ENCODE measurements around the gene PRPF19.

The PRPF19 gene

GRCh38 chr11:60938500-60938899 is 32.1 kb upstream of the PRPF19 start:
- DNase-seq (ENCODE audit: insufficient read length, low spot score) (no peak), FAIRE-seq (no peak)

DNA sequence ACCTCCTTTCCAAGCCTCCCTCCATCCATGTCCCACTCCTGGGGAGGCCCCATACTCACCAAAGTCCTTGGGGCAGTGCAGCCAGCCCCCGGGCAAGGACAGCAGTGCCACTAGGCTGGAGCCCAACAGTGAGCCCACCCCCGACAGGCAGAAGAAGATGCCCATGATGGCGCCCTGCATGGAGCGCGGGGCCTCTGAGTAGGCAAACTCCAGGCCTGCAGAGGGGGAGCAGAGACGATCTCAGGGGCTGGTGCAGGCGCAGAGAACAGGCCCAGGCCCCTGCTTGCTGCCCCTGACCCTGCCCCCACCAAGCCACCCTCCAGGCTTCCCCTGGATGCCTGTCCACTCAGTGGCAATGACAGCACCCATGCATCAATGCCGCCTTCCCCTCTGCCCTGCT is 31.4 kb upstream of the PRPF19 start:
- no peak for DNase-seq (ENCODE audit: insufficient read length, low spot score)

DNA sequence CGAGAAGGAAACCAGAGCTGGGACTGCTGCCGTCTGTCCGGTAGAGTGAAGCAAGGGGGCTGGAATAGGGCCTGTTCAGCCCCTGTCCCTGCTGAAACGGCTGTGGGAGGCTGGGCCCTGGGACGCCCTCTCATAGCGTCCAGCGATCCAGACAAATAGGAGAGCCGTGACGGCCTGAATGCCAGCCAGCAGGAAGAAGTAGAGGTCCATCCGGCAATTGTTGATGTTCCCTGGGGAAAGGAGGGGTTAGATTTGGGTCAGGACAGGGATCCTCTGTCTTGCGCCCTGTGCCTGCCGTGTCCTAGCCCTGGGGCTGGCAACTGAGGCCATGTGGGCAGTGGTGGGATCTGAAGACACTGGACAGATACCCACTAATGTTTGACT is 30.8 kb upstream of the PRPF19 start:
- no peak for FAIRE-seq

More for the DNA sequence above, 31.4 kb upstream of the PRPF19 start:
- no peak for FAIRE-seq

DNA sequence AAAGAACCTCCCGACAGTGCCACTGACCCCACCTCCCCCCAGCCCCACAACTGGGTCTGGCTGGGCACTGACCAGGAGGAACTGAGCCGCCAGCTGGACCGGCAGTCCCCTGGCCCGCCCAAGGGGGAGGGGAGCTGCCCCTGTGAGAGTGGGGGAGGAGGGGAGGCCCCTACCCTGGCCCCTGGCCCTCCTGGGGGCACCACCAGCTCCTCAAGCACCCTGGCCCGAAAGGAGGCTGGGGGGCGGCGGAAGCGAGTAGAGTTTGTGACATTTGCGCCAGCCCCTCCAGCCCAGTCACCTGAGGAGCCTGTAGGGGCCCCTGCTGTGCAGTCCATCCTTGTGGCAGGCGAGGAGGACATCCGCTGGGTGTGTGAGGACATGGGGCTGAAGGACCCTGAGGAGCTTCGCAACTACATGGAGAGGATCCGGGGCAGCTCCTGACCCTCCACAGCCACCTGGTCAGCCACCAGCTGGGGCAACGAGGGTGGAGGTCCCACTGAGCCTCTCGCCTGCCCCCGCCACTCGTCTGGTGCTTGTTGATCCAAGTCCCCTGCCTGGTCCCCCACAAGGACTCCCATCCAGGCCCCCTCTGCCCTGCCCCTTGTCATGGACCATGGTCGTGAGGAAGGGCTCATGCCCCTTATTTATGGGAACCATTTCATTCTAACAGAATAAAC is 30.2 kb upstream of the PRPF19 start:
- DNase-seq (ENCODE audit: insufficient read length, low spot score), result no peak
- no peak for FAIRE-seq

More for the DNA sequence above, 30.8 kb upstream of the PRPF19 start:
- DNase-seq (ENCODE audit: insufficient read length, low spot score), result no peak

- FAIRE-seq (no peak), DNase-seq (ENCODE audit: insufficient read length, low spot score) (no peak)
These were observed 29.5 kb upstream of the PRPF19 start for GRCh38 chr11:60935676-60936442.

- DNase-seq (ENCODE audit: insufficient read length, low spot score), result no peak
- no peak for FAIRE-seq
These were observed 28.6 kb upstream of the PRPF19 start for GRCh38 chr11:60934790-60935605.

DNA sequence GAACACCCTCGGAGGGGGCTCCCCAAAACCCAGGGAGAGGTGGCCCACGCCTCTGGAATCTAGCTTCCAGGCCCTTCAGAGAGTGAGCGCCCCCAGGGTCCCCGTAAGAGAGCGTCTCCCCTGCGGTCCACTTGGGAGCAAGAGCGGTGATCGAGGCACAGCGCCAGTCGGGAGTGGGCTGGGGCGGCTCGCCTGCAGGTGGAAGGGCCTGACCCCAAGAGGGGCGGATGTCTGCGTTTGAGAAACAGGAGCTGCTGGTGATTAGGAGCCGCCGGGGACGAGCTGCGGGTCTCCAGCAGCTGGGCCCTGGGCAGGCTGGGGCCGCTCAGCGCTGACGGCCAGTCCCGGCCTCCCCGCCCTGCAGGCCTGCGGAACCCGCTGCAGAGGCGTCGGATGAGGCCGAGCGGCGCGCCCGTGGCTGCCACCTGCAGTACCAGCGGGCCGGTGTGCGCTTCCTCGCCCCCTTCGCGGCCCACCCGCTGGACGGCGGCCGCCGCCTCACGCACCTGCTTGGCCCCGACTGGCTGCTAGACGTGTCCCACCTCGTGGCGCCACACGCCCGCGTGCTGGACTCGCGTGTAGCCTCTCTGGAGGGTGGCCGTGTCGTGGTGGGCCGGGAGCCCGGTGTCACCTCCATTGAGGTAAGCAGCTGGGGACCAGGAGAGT is 27.9 kb upstream of the PRPF19 start:
- no peak for FAIRE-seq

DNA sequence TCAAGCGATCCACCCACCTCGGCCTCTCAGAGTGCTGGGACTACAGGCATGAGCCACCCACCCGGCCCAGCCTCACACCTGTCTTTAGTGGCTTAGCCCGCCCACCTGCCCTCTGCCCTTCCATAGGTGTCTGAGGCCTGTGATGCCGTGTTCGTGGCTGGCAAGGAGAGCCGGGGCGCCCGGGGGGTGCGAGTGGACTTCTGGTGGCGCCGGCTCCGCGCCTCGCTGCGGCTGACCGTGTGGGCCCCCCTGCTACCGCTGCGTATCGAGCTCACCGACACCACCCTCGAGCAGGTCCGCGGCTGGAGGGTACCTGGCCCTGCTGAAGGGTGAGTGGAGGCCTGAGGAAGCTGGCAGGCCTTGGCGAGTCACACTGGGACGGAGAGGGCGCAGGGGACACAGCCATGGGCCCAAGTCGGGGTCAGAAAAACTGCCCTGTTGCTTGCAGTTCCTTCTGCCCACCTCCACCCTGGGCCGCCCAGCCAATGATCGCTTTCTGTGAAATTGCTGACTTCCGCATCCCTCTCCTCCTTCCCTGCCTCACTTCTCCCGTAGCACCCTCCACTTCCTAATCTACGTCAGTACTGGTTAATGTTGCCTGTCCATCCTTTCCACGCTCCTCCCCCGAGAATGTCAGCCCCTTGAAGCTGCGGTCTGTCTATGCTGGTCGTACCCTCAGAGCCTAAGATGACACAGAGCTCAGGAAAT is 27.2 kb upstream of the PRPF19 start:
- DNase-seq (ENCODE audit: insufficient read length, low spot score) (no peak), FAIRE-seq (no peak)

More for the DNA sequence above, 27.9 kb upstream of the PRPF19 start:
- no peak for DNase-seq (ENCODE audit: insufficient read length, low spot score)

DNA sequence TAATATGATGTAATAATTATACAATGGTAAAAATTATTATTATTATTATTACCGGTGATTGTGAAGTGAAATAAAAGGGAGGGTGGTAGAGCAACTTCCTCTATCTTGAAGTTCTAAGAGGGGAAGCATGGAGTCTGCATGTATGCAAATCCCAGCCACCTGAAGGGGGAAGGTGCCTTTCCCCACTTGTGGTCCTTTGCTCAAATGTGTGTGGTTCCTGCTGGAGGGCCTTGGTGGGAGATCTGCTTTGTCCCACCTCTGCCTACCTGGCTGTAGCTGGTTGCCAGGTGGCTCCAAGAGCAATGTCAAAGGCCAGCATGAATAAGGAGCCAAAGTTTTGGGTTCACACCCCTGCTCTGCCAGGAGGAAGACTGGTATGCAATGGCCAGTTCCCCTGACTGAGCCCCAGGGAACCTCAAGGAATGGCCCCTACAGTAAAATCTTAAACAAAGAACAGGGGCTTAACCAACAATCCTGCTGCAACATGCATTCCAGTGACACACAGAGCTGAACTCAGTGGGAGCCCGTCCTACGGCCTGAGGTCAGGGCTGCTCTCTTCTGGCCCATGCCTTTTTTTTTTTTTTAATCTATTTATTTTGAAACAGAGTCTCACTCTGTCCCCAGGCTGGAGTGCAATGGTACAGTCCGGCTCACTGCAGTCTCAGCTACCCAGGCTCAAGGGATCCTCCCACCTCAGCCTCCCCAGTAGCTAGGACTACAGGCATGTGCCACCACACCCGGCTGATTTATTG is 26.4 kb upstream of the PRPF19 start:
- peak; percentile 61 for FAIRE-seq
- no peak for DNase-seq (ENCODE audit: insufficient read length, low spot score)

GRCh38 chr11:60931917-60932316 is 25.5 kb upstream of the PRPF19 start:
- no peak for FAIRE-seq

GRCh38 chr11:60930394-60930793 is 24.0 kb upstream of the PRPF19 start:
- DNase-seq (ENCODE audit: insufficient read length, low spot score) (no peak), FAIRE-seq (no peak)

More at GRCh38 chr11:60931917-60932316, 25.5 kb upstream of the PRPF19 start:
- DNase-seq (ENCODE audit: insufficient read length, low spot score), result no peak

- no peak for DNase-seq (ENCODE audit: insufficient read length, low spot score)
- FAIRE-seq, result no peak
These were observed 23.4 kb upstream of the PRPF19 start for GRCh38 chr11:60929764-60930163.

DNA sequence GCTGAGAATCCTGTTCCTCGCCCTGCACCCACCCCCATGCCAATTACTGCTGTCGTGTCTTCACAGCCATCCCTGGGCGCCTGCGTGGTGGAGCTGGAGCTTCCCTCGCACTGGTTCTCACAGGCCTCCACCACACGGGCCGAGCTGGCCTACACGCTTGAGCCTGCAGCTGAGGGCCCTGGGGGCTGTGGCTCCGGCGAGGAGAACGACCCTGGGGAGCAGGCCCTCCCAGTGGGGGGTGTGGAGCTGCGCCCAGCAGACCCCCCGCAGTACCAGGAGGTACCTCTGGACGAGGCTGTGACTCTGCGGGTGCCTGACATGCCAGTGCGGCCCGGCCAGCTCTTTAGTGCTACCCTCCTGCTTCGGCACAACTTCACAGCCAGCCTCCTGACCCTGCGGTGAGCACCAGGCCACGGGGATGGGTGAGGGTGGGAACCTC is 22.2 kb upstream of the PRPF19 start:
- no peak for FAIRE-seq
- no peak for DNase-seq (ENCODE audit: insufficient read length, low spot score)

DNA sequence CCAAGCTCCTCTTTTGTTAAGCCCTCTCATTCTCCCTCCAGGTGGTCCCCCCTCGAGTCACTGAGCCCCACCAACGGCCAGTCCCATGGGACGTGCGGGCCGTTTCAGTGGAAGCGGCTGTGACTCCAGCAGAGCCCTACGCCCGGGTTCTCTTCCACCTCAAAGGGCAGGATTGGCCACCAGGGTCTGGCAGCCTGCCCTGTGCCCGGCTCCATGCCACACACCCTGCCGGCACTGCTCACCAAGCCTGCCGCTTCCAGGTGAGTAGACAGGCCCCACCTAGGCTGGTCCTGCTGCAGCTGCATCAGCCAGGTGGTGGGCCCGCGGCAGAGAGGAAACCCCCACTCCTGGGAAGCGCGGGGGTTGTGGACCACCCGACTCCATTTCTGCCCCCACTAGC is 21.2 kb upstream of the PRPF19 start:
- DNase-seq (ENCODE audit: insufficient read length, low spot score), result no peak
- no peak for FAIRE-seq

DNA sequence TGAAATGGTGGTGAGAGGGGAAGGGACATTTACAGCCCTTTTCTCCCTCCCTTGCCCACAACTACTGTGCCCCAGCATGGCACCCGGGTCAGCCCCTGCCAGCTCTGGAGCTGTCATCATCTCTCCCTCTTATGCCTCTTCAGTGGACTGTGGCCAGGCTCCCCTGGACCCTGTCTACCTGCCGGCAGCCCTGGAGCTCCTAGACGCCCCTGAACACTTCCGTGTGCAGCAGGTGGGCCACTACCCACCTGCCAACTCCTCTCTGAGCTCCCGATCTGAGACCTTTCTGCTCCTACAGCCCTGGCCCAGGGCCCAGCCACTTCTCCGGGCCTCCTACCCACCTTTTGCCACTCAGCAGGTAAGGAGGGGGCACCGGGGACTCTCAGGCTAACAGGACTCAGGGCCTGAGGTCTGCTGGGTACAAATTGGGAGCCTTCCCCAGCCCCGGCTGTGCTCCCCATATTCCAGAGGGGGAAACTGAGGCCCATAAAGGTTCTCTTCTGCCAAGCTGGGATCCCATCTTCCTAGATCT is 20.7 kb upstream of the PRPF19 start:
- FAIRE-seq (no peak), DNase-seq (ENCODE audit: insufficient read length, low spot score) (no peak)

- DNase-seq (ENCODE audit: insufficient read length, low spot score), result no peak
- FAIRE-seq, result no peak
These were observed 20.1 kb upstream of the PRPF19 start for GRCh38 chr11:60926500-60926899.

GRCh38 chr11:60925868-60926267 is 19.5 kb upstream of the PRPF19 start:
- DNase-seq (ENCODE audit: insufficient read length, low spot score) (no peak), FAIRE-seq (no peak)

GRCh38 chr11:60924906-60925853 is 18.8 kb upstream of the PRPF19 start:
- FAIRE-seq (peak; percentile 86), DNase-seq (ENCODE audit: insufficient read length, low spot score) (no peak)
